Posterior vena cava (tissue), 2 donors: Measurements from ENCODE around the gene DFFB. TPM values are rescaled to one million over a fixed set of nuclear protein-coding genes. Genes with fewer than 3 reads are reported as not detected.
A peak's percentile ranks its signal among the peaks of the same experiment; 100 is the strongest.

Source experiments
- DNase-seq: peaks from one replicate; pipeline ENCODE4 v3.0.0-alpha.2; 2020; ENCODE audit warnings: low spot score
- intact Hi-C, 2 donors: fragments of 100-400 bp; cut with DNase I; formaldehyde crosslinking; loops; one replicate each; pipeline versions ENCODE4 v1.14.1 to v1.14.2; 2022 to 2023
- total RNA-seq, 2 donors: library from RNA; stranded (reverse); fragmentation: NEBNext Ultra II Directional; extraction: Animal tissue kit (Norgen Biotek cat#: 25700); gene quantifications; one replicate each; pipeline ENCODE4 v1.2.1, GENCODE V29; 2021
- donor health status: DM: yes; HTN: yes; CAD: no.
- donor health status: DM: yes; HTN: yes; CAD: no.

Gene DFFB
- total RNA-seq, 2 donors from 2014 or later = 4.8 to 5.2 TPM

GRCh38 chr1:3904006-3904842 is 46.9 kb downstream of the DFFB start:
- DNase-seq = no peak
- intact Hi-C loops = no loop called here

GRCh38 chr1:3904843-3905185 is 47.5 kb downstream of the DFFB start:
- intact Hi-C loops = no loop called here
- peak; percentile 32 for DNase-seq

DNA sequence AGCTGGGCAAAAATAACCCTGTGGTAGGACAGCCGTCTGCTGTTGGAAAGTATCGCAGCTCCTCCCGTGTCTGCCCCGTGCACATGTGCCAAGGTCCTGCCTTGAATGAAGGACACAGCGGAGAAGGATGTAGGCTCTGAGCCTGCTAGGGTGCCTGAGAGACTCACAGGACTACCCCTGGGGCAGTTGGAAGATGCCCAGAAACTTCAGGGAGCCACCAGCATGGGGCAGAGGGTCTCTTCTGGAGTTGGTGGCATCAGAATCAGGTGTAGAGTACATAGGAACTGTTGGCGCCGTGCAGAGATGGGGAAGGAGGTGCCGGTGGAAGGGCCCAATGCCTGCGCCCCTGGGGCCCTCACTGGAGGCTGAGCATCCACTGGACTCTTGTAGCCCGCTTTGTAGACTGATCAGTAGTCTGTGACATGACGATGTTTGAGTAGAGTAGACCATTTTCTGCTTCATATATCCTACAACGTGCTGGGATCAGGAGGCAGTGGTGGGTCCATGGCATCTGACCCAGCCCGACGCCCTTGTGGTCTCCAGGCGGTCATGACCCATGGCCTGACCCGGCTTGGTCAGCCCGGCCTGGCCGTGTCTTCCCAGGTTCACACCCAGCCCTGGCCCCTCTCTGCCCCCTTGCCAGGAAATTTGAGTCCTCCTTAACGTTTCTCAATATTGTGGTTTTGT is 48.1 kb downstream of the DFFB start:
- no peak for DNase-seq

GRCh38 chr1:3905953-3906671 is 48.8 kb downstream of the DFFB start:
- no peak for DNase-seq
- intact Hi-C loops = no loop called here

More for the DNA sequence above, 48.1 kb downstream of the DFFB start:
- intact Hi-C loops = no loop called here

GRCh38 chr1:3906672-3907020 is 49.4 kb downstream of the DFFB start:
- intact Hi-C loops = no loop called here
- DNase-seq = no peak

- no peak for DNase-seq
- intact Hi-C loops = no loop called here
Measured at GRCh38 chr1:3907031-3907534, 49.8 kb downstream of the DFFB start.

- no peak for DNase-seq
- intact Hi-C loops = no loop called here
Measured at GRCh38 chr1:3907621-3908165, 50.4 kb downstream of the DFFB start.

- intact Hi-C loops = no loop called here
- DNase-seq = no peak
Measured at GRCh38 chr1:3908886-3909517, 51.7 kb downstream of the DFFB start.

DNA sequence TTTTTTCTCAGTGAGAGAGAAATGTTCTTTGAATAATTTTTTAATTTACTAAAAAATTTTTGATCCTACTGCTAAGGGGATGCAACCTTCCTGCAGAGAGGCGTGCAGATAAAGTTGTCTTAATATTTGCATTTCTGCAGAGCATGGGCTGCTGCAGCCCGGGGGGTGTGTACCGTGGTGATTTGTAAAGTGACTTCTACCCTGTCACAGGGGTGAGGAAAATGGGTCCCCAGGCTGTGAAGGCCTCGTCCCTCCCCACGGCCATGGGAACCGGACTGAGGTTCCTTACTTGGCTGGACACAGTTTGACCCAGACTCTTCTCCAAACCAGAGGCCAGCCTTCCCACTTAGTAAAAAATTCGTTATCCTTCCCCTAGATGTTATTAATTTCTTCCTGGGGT is 52.3 kb downstream of the DFFB start:
- intact Hi-C loops = loop anchor here in 1 of 2 donors (2.0 kb wide), 1 partner anchor 31 kb away; no protein-coding TSS in a partner anchor
- DNase-seq = peak; percentile 16

DNA sequence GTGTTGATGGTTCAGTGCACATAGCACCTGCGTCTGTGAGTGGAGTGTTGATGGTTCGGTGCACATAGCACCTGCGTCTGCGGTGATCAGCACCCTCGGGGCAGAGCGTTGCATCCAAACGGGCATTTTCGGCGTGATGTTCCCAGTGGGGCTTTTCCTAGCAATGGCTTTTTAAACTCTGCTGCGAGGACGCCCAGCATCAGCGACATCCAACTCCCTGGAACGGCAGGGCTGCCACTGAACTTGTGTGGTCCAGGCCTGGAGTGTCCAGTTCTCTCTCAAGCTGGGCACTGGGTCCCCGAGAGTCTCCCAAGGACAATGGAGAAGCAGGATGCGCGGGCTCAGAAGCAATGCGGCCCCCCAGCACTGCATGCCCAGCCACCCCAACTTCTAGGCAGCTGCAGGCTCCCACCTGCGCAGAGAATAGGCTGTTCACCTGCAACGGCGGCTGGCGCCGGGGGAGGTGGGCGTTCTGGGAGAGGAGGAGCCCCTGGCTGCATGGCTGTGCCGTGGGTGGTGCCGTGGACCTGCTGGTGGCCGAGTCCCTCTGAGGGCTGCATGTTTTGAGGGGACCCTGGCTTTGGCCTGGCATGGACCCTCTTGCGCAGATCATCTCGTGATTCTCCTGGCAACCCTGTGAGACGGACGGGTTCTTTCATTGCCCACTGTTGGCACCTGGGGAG is 52.9 kb downstream of the DFFB start:
- intact Hi-C loops = loop anchor here in 1 of 2 donors (2.0 kb wide), 1 partner anchor 31 kb away; no protein-coding TSS in a partner anchor
- DNase-seq = peak; percentile 73

GRCh38 chr1:3910857-3911845 is 53.9 kb downstream of the DFFB start:
- DNase-seq = peak; percentile 87

GRCh38 chr1:3911981-3912808 is 54.9 kb downstream of the DFFB start:
- intact Hi-C loops = loop anchor here in 1 of 2 donors (2.0 kb wide), 1 partner anchor 33 kb away; no protein-coding TSS in a partner anchor
- DNase-seq = peak; percentile 71

More at GRCh38 chr1:3910857-3911845, 53.9 kb downstream of the DFFB start:
- intact Hi-C loops = loop anchor here in 1 of 2 donors (2.0 kb wide), 1 partner anchor 32 kb away; no protein-coding TSS in a partner anchor

DNA sequence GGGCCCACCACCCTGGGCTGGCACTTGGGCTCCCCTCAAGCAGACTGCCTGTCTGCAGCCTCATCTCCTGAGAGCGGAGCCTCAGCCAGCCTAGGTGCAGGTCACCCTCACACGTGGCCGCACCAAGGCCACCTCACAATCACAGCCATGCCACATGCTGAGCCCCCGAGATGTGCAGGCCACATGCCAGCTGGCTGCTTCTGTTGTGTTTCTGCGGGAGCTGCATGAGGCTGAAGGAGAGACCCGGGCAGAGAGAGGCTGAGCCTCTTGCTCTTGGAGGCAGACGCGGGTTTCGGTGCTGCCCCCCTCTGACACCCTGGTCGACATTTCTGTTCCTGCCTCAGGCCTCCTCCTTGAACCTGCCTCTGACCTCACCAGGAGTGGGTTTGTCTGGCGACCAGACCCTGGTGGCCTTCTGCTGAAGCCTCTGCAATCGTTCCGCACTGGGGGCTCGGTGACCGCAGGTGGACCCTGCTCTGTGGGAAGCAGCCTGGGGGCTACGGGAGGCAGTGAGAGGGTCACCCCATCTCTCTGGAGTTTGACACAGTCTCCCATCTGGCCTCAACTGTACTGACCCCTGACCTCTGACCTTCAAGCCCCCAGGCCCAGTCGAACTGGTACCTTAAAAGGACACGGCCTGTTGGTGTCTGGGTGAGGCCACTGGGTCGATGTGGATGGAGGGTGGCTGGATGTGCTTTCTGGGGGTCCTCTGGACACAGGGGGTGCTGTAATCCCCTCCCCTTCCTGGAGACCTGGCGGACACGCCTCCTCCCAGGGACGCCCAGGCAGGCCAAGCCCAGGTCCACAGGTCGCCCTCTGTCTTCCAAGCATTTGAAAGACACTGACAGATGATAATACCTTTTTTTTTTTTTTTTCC is 55.8 kb downstream of the DFFB start:
- DNase-seq = peak; percentile 76

GRCh38 chr1:3914331-3914851 is 57.1 kb downstream of the DFFB start:
- intact Hi-C loops = no loop called here
- DNase-seq = peak; percentile 69

More for the DNA sequence above, 55.8 kb downstream of the DFFB start:
- intact Hi-C loops = no loop called here

- intact Hi-C loops = no loop called here
- DNase-seq = peak; percentile 56
Measured at GRCh38 chr1:3914911-3915310, 57.6 kb downstream of the DFFB start.
